ENCODE data around the gene KRIT1.

- TF ChIP-seq, protein P1, sequence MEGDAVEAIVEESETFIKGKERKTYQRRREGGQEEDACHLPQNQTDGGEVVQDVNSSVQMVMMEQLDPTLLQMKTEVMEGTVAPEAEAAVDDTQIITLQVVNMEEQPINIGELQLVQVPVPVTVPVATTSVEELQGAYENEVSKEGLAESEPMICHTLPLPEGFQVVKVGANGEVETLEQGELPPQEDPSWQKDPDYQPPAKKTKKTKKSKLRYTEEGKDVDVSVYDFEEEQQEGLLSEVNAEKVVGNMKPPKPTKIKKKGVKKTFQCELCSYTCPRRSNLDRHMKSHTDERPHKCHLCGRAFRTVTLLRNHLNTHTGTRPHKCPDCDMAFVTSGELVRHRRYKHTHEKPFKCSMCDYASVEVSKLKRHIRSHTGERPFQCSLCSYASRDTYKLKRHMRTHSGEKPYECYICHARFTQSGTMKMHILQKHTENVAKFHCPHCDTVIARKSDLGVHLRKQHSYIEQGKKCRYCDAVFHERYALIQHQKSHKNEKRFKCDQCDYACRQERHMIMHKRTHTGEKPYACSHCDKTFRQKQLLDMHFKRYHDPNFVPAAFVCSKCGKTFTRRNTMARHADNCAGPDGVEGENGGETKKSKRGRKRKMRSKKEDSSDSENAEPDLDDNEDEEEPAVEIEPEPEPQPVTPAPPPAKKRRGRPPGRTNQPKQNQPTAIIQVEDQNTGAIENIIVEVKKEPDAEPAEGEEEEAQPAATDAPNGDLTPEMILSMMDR (conservative IDR thresholded peaks at IDR 0.05) = no peak
- no peak for TF ChIP-seq ZFX (IDR thresholded peaks at IDR 0.05)
Measured at GRCh38 chr7:92281031-92281430, 35.3 kb upstream of the KRIT1 start.
